ENCODE measurements around the gene PHF1.

GRCh38 chr6:33438978-33439594, 28.3 kb downstream of the PHF1 start:
- TF ChIP-seq CTCF (IDR thresholded peaks at IDR 0.05; ENCODE audit: low read depth, low read length) (no peak), EZH2phosphoT487 (IDR thresholded peaks at IDR 0.05; ENCODE audit: low read depth) (no peak)

Data from OCI-LY3 (cell line).